Ascending aorta (tissue), 2 donors: Measurements from ENCODE around the gene GNG8. TPM values are rescaled to one million over a fixed set of nuclear protein-coding genes. Genes with fewer than 3 reads are reported as not detected.

Source experiments
- DNase-seq, 2 donors: peaks; one replicate each; pipeline ENCODE4 v3.0.0-alpha.2; 2019; ENCODE audit warnings: low spot score in 2 of 2
- H3K27ac ChIP-seq, 2 donors: fragments of 200-600 bp; sonication (generic); one replicate each; pipeline ENCODE4 v1.5.1; 2016 to 2017; ENCODE audit warnings: mild to moderate bottlenecking in 1 of 2
- H3K27me3 ChIP-seq: fragments of 200-600 bp; sonication (generic); one replicate; pipeline ENCODE4 v1.5.1; 2017
- H3K36me3 ChIP-seq, 2 donors: fragments of 200-600 bp; sonication (generic); one replicate each; pipeline ENCODE4 v1.5.1; 2016
- H3K4me1 ChIP-seq, 2 donors: fragments of 200-600 bp; sonication (generic); one replicate each; pipeline ENCODE4 v1.5.1; 2016 to 2017; ENCODE audit warnings: mild to moderate bottlenecking in 1 of 2
- H3K4me3 ChIP-seq, 2 donors: fragments of 200-600 bp; sonication (generic); one replicate each; pipeline ENCODE4 v1.5.1; 2016 to 2017; ENCODE audit warnings: mild to moderate bottlenecking in 1 of 2
- H3K9me3 ChIP-seq, 2 donors: fragments of 200-600 bp; sonication (generic); one replicate each; pipeline ENCODE4 v1.5.1; 2016
- CTCF ChIP-seq, 3 experiments: fragments of 200-600 bp in 2 of 3; fragments of 450-650 bp in 1 of 3; sonication (generic) in 2 of 3; IDR thresholded peaks; one replicate each; pipeline ENCODE4 v1.5.1; 2016 to 2019; ENCODE audit warnings: antibody characterized with exemption in 3 of 3, mild to moderate bottlenecking in 1 of 3, moderate library complexity in 1 of 3
- intact Hi-C: fragments of 100-400 bp; cut with DNase I; formaldehyde crosslinking; loops from one replicate; pipeline ENCODE4 v1.15.1; 2023
- total RNA-seq: library from RNA; depleted of rRNA; stranded (reverse); fragments of >200 nt; gene quantifications from one replicate; pipeline ENCODE4 v1.1.0, GENCODE V29; 2016

GNG8 gene
- total RNA-seq, 1 donor from 2014 or later, result not detected

GRCh38 chr19:46598372-46598917 lies 37.6 kb downstream of the GNG8 start:
- intact Hi-C loops, result no loop called here
- H3K27me3 ChIP-seq, result no peaks in the 10 kb centered on the region
- H3K27ac ChIP-seq, result no peak overlapping the region
- H3K4me3 ChIP-seq, result no peak overlapping the region
- no peaks in the 10 kb centered on the region for H3K9me3 ChIP-seq
- peaks cover under 1 to 9% of the 10 kb centered on the region in 2 donors for H3K4me1 ChIP-seq
- no peak for DNase-seq
- TF ChIP-seq CTCF (IDR thresholded peaks at IDR 0.05), result no peak
- no peaks in the 10 kb centered on the region for H3K36me3 ChIP-seq

GRCh38 chr19:46596008-46596407 lies 40.0 kb downstream of the GNG8 start:
- Histone ChIP-seq H3K27me3 (no peaks in the 10 kb centered on the region), H3K4me1 (no peaks in the 10 kb centered on the region), H3K4me3 (no peak overlapping the region), H3K9me3 (no peaks in the 10 kb centered on the region), H3K36me3 (no peaks in the 10 kb centered on the region), H3K27ac (no peak overlapping the region)
- TF ChIP-seq CTCF (IDR thresholded peaks at IDR 0.05), result no peak
- intact Hi-C loops, result no loop called here
- DNase-seq, result no peak

- DNase-seq, result no peak
- TF ChIP-seq CTCF (IDR thresholded peaks at IDR 0.05), result no peak
- no peak overlapping the region for H3K27ac ChIP-seq
- H3K4me3 ChIP-seq, result no peak overlapping the region
- no peaks in the 10 kb centered on the region for H3K4me1 ChIP-seq
- no peaks in the 10 kb centered on the region for H3K27me3 ChIP-seq
- no peaks in the 10 kb centered on the region for H3K9me3 ChIP-seq
- H3K36me3 ChIP-seq, result no peaks in the 10 kb centered on the region
- intact Hi-C loops, result no loop called here
Observed at GRCh38 chr19:46591870-46592269, 44.1 kb downstream of the GNG8 start.

GRCh38 chr19:46591254-46591653 lies 44.7 kb downstream of the GNG8 start:
- intact Hi-C loops, result no loop called here
- Histone ChIP-seq H3K4me3 (no peak overlapping the region), H3K27ac (no peak overlapping the region), H3K4me1 (no peaks in the 10 kb centered on the region), H3K36me3 (no peaks in the 10 kb centered on the region), H3K27me3 (no peaks in the 10 kb centered on the region), H3K9me3 (no peaks in the 10 kb centered on the region)
- no peak for DNase-seq
- no peak for TF ChIP-seq CTCF (IDR thresholded peaks at IDR 0.05)

GRCh38 chr19:46587861-46588260 lies 48.1 kb downstream of the GNG8 start:
- H3K27ac ChIP-seq, result no peak overlapping the region
- intact Hi-C loops, result no loop called here
- peaks cover 0 to 4% of the 10 kb centered on the region in 2 donors for H3K4me1 ChIP-seq
- DNase-seq, result no peak
- TF ChIP-seq CTCF (IDR thresholded peaks at IDR 0.05), result no peak
- H3K4me3 ChIP-seq, result no peak overlapping the region
- no peaks in the 10 kb centered on the region for H3K27me3 ChIP-seq
- no peaks in the 10 kb centered on the region for H3K9me3 ChIP-seq
- no peaks in the 10 kb centered on the region for H3K36me3 ChIP-seq

GRCh38 chr19:46586294-46586693 lies 49.7 kb downstream of the GNG8 start:
- no peak for TF ChIP-seq CTCF (IDR thresholded peaks at IDR 0.05)
- H3K27ac ChIP-seq, result no peak overlapping the region
- H3K4me3 ChIP-seq, result no peak overlapping the region
- no peaks in the 10 kb centered on the region for H3K27me3 ChIP-seq
- peaks cover 0 to 4% of the 10 kb centered on the region in 2 donors for H3K4me1 ChIP-seq
- no peaks in the 10 kb centered on the region for H3K9me3 ChIP-seq
- no peaks in the 10 kb centered on the region for H3K36me3 ChIP-seq
- intact Hi-C loops, result no loop called here
- no peak for DNase-seq
